Stimulated activated effector memory CD8-positive, alpha-beta T cell treated with anti-CD3 and anti-CD28 coated beads, Interleukin-12 subunit alpha, Interleukin-12 subunit beta, amount 100 ng/mL, for 72 hours (primary cell): Measurements from ENCODE around the gene SUN1.
"Not testable (repeated sequence)": the region's sequence is repeated elsewhere in the genome, so short reads cannot be mapped to it uniquely, and the experiment has no call there.

Experiments
- ATAC-seq: fragments of 150-1000 bp; cut with Tn5 transposase; 2 replicates; pipeline ENCODE4 v1.10.0; 2021
- DNase-seq, 2 donors: peaks; one replicate each; pipeline ENCODE4 v3.0.0; 2021 to 2022; ENCODE audit warnings: low spot score in 2 of 2
- H3K27ac Mint-ChIP-seq: one replicate; pipeline ENCODE4 v1.8.0; 2022; ENCODE audit warnings: mild to moderate bottlenecking, mixed read lengths
- H3K36me3 Mint-ChIP-seq: one replicate; pipeline ENCODE4 v1.8.0; 2022; ENCODE audit warnings: mild to moderate bottlenecking, mixed read lengths
- H3K4me1 Mint-ChIP-seq: one replicate; pipeline ENCODE4 v1.8.0; 2022; ENCODE audit warnings: mixed read lengths
- H3K4me3 Mint-ChIP-seq: one replicate; pipeline ENCODE4 v1.8.0; 2022; ENCODE audit warnings: mild to moderate bottlenecking, mixed read lengths
- H3K9me3 Mint-ChIP-seq: one replicate; pipeline ENCODE4 v1.8.0; 2022; ENCODE audit warnings: mixed read lengths

The SUN1 gene

DNA sequence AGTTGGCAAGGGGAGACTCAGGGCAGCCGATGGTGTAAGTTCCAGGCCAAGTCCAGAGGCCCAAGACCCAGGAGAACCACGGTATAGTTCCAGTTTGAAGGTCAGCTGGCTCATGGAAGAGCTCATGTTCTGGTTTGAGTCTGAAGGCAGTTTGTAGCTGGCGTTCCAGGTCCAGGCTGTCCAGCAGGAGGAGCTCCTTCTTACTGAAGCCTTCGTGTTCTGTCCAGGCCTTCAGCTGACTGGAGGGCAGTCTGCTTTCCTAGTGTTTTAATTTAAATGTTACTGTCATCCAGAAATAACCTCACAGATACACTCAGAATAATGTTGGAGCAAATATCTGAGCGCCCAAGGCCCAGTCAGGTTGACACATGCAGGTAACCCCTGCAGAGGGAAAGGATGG, 4.2 kb downstream of the SUN1 start:
- H3K27ac Mint-ChIP-seq, result peak overlapping the region; percentile 58
- peaks cover 43% of the 10 kb centered on the region for H3K4me1 Mint-ChIP-seq
- peaks cover 65% of the 10 kb centered on the region for H3K36me3 Mint-ChIP-seq
- peak overlapping the region; percentile 29 for H3K4me3 Mint-ChIP-seq
- DNase-seq (no peak), ATAC-seq (no peak)
- H3K9me3 Mint-ChIP-seq, result no peaks in the 10 kb centered on the region

DNA sequence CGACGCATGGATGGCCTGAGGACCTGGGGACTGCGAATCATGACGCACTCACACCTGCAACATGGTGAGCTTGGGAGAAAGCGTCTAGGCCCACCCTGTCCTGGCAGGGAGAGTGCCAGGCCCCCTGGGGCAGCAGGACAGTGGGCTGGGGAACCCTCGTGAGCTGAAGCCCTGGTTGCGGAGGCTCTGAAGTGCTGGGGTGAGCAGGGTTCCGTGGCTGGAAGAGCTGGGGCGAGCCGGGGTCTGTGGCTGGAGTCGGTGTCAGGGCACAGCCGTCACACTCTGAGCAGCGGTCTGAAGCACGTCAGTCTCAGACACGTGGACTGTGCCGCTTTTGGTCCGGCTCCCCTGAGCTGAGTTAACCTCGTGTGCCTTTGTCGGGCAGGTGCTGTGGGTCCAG, 4.7 kb downstream of the SUN1 start:
- no peak overlapping the region for H3K4me3 Mint-ChIP-seq
- DNase-seq (no peak), ATAC-seq (no peak)
- H3K36me3 Mint-ChIP-seq, result peaks cover 64% of the 10 kb centered on the region
- H3K4me1 Mint-ChIP-seq, result peaks cover 37% of the 10 kb centered on the region
- H3K9me3 Mint-ChIP-seq, result no peaks in the 10 kb centered on the region
- no peak overlapping the region for H3K27ac Mint-ChIP-seq

- no peaks in the 10 kb centered on the region for H3K9me3 Mint-ChIP-seq
- no peak for DNase-seq
- H3K4me3 Mint-ChIP-seq, result no peak overlapping the region
- ATAC-seq, result no peak
- H3K4me1 Mint-ChIP-seq, result peaks cover 15% of the 10 kb centered on the region
- H3K36me3 Mint-ChIP-seq, result peaks cover 64% of the 10 kb centered on the region
- H3K27ac Mint-ChIP-seq, result no peak overlapping the region
These were observed 7.8 kb downstream of the SUN1 start for GRCh38 chr7:840001-840600.

DNA sequence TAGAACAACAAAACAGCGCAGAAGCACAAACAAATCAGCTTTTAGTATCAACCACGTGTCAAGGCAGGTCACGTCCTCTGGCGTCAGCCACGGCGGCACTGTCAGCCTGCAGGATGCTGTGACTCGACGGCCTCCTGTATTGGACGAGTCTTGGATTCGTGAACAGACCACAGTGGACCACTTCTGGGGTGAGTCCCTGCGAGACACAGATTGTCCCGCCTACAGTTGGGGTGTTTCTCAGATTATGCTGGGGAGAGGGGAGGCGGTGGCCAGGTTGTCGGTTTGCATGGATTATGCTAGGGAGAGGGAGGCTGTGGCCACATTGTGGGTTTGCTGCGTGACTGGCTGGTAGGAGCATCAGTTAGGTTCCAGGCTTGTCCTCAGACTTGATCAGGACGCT, 9.7 kb downstream of the SUN1 start:
- no peaks in the 10 kb centered on the region for H3K4me1 Mint-ChIP-seq
- ATAC-seq (no peak), DNase-seq (no peak)
- H3K4me3 Mint-ChIP-seq, result no peak overlapping the region
- H3K36me3 Mint-ChIP-seq, result peaks cover 64% of the 10 kb centered on the region
- no peaks in the 10 kb centered on the region for H3K9me3 Mint-ChIP-seq
- H3K27ac Mint-ChIP-seq, result no peak overlapping the region

GRCh38 chr7:842431-843031, 10.3 kb downstream of the SUN1 start:
- DNase-seq (no peak), ATAC-seq (no peak)
- Mint-ChIP-seq H3K9me3 (no peaks in the 10 kb centered on the region), H3K4me3 (no peak overlapping the region), H3K36me3 (peaks cover 64% of the 10 kb centered on the region), H3K4me1 (no peaks in the 10 kb centered on the region), H3K27ac (no peak overlapping the region)

GRCh38 chr7:843230-843629, 11.0 kb downstream of the SUN1 start:
- ATAC-seq, result no peak
- H3K4me3 Mint-ChIP-seq, result no peak overlapping the region
- no peaks in the 10 kb centered on the region for H3K4me1 Mint-ChIP-seq
- H3K36me3 Mint-ChIP-seq, result peaks cover 61% of the 10 kb centered on the region
- H3K27ac Mint-ChIP-seq, result no peak overlapping the region
- H3K9me3 Mint-ChIP-seq, result no peaks in the 10 kb centered on the region
- no peak for DNase-seq

DNA sequence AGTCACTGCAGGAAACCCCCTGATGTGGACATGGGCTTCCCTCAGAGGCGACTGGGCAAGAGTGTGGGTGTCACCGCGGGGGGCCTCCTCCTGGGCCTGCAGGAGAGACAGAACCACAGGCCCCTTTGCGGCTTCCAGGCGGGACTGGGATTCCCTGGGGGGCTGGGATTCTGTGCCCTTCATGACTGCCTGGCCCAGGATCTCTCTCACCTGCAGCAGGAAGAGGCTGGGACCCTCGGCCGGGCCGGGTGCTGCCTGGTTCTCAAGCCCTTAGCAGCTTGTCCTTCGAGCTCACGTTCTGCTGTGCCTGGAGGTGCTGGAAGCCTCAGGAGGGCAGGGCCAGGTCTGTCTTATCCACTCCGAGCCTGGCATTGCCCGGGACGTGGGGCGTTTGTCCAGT, 11.8 kb downstream of the SUN1 start:
- Mint-ChIP-seq H3K4me1 (no peaks in the 10 kb centered on the region), H3K27ac (no peak overlapping the region), H3K9me3 (no peaks in the 10 kb centered on the region), H3K36me3 (peaks cover 60% of the 10 kb centered on the region), H3K4me3 (no peak overlapping the region)
- DNase-seq (no peak), ATAC-seq (no peak)

DNA sequence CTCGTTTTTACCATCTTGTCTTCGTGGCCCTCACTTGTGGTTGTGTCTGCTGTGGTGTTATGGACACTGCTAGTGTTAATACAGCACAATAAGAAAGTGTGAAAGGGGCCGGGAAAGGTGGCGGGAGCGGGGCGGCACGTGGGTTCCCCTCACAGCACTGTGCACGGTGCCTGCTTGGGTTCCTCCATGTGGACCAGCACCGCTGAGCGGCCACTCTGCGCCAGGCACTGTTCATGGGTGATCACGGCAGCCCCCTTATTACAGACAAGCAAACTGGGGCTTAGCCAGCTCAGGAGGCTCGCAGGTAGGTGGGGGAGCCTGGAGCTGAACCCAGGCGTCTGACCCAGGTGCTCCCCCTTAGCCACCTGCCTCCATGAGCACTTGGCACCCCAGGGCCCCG, 12.2 kb downstream of the SUN1 start:
- Mint-ChIP-seq H3K9me3 (no peaks in the 10 kb centered on the region), H3K36me3 (peaks cover 60% of the 10 kb centered on the region), H3K27ac (no peak overlapping the region), H3K4me3 (no peak overlapping the region), H3K4me1 (no peaks in the 10 kb centered on the region)
- ATAC-seq (no peak), DNase-seq (no peak)

GRCh38 chr7:845091-845490, 12.8 kb downstream of the SUN1 start:
- H3K9me3 Mint-ChIP-seq, result no peaks in the 10 kb centered on the region
- H3K4me1 Mint-ChIP-seq, result no peaks in the 10 kb centered on the region
- H3K4me3 Mint-ChIP-seq, result no peak overlapping the region
- ATAC-seq (no peak), DNase-seq (no peak)
- H3K27ac Mint-ChIP-seq, result no peak overlapping the region
- peaks cover 60% of the 10 kb centered on the region for H3K36me3 Mint-ChIP-seq

DNA sequence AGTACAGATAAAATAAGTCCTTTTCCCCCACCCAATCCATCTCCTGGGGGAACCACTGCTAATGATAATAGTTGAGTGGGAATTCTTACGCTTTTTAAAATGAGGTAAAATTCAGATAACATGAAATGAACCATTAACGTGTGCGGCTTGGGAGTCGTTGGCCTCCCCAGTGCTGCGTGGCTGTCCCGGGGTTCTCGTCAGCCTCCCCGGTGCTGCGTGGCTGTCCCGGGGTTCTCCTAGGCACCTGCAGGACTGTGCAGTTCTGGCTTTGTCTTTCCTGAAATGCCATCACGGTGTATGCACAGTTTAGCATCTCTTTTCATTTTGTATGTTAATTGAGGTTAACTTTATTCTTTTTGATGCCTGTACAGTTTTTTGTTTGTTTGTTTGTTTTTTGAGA, 13.5 kb downstream of the SUN1 start:
- Mint-ChIP-seq H3K27ac (no peak overlapping the region), H3K9me3 (no peaks in the 10 kb centered on the region), H3K36me3 (peaks cover 58% of the 10 kb centered on the region), H3K4me3 (no peak overlapping the region), H3K4me1 (no peaks in the 10 kb centered on the region)
- no peak for DNase-seq
- no peak for ATAC-seq

- H3K9me3 Mint-ChIP-seq, ATAC-seq, H3K4me3 Mint-ChIP-seq, H3K27ac Mint-ChIP-seq, H3K4me1 Mint-ChIP-seq, DNase-seq: not testable (repeated sequence)
- peaks cover 56% of the 10 kb centered on the region for H3K36me3 Mint-ChIP-seq
These were observed 14.8 kb downstream of the SUN1 start for GRCh38 chr7:846958-847650.

GRCh38 chr7:847728-848127, 15.5 kb downstream of the SUN1 start:
- H3K4me3 Mint-ChIP-seq, DNase-seq, H3K4me1 Mint-ChIP-seq, ATAC-seq, H3K27ac Mint-ChIP-seq, H3K9me3 Mint-ChIP-seq: not testable (repeated sequence)
- H3K36me3 Mint-ChIP-seq, result peaks cover 56% of the 10 kb centered on the region

GRCh38 chr7:849145-849544, 16.9 kb downstream of the SUN1 start:
- H3K9me3 Mint-ChIP-seq, result no peaks in the 10 kb centered on the region
- peaks cover 4% of the 10 kb centered on the region for H3K4me1 Mint-ChIP-seq
- no peak overlapping the region for H3K4me3 Mint-ChIP-seq
- ATAC-seq (no peak), DNase-seq (no peak)
- peaks cover 58% of the 10 kb centered on the region for H3K36me3 Mint-ChIP-seq
- no peak overlapping the region for H3K27ac Mint-ChIP-seq

DNA sequence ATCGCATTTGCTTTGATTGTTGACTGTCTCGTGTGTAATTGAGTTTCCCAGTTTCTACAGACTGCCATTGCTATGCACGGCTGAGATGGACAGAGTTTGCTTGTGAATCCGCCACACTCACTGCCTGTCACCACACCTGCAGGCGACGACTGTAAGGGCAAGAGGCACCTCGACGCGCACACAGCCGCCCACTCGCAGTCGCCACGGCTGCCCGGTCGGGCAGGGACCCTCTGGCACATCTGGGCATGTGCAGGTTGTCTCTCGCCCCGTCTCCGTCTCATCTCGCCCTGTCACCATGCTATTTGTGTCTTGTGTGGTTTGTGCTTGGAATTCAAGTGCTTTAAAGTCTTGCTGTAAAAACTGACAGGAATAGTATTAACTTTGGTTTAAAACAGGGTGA, 17.5 kb downstream of the SUN1 start:
- peaks cover 62% of the 10 kb centered on the region for H3K36me3 Mint-ChIP-seq

DNA sequence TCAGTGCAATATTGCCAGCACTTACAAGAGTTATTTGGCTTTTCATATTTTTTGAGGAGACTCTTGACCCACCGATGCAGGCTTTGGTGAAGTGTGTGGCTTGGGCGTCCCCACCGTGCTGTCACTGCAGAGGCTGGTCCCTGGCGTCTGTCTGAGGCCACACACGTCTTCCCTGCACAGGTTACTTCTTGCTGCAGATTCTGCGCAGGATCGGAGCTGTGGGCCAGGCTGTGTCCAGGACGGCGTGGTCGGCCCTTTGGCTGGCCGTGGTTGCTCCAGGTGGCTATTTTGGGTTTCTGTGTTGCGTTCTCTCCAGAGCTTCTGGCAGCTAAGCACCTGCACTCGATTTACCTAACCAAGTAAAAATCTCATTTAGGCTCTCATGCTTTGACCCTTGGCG, 18.9 kb downstream of the SUN1 start:
- no peaks in the 10 kb centered on the region for H3K9me3 Mint-ChIP-seq
- DNase-seq (no peak), ATAC-seq (no peak)
- H3K4me1 Mint-ChIP-seq, result peaks cover 4% of the 10 kb centered on the region
- H3K4me3 Mint-ChIP-seq, result no peak overlapping the region
- H3K36me3 Mint-ChIP-seq, result peaks cover 68% of the 10 kb centered on the region
- no peak overlapping the region for H3K27ac Mint-ChIP-seq

More for the DNA sequence above, 17.5 kb downstream of the SUN1 start:
- H3K27ac Mint-ChIP-seq, result no peak overlapping the region
- H3K4me1 Mint-ChIP-seq, result peaks cover 4% of the 10 kb centered on the region
- no peaks in the 10 kb centered on the region for H3K9me3 Mint-ChIP-seq
- ATAC-seq (no peak), DNase-seq (no peak)
- H3K4me3 Mint-ChIP-seq, result no peak overlapping the region
